ENCODE measurements around the gene CLCNKA. TPM values are rescaled to one million over a fixed set of nuclear protein-coding genes. Genes with fewer than 3 reads are reported as not detected.

CLCNKA gene
- total RNA-seq (under 1 TPM; 0.12 to 0.39 TPM), polyA plus RNA-seq (ENCODE audit: insufficient read length in 6 of 6) (1 to 10 TPM in 2 of 6 donors, under 1 TPM in 4; 0.48 to 1.4 (median 0.88) TPM)
- long read RNA-seq, donor 1 = 0 reads
- long read RNA-seq, donor 2 = 0 reads
- long read RNA-seq, donor 3 = 0 reads
- long read RNA-seq, donor 4 = 0 reads
- long read RNA-seq, donor 5 = 0 reads
- long read RNA-seq, donor 6 = 0 reads
- long read RNA-seq, donor 7 = 0 reads
- long read RNA-seq, donor 8 = 0 reads
- long read RNA-seq, donor 9 = 0 reads
- long read RNA-seq, donor 10 = 0 reads
- long read RNA-seq, donor 11 = 0 reads
- long read RNA-seq, donor 12 = 0 reads

- DNase-seq (peak in 1 of 4 donors; percentile 50), ATAC-seq (no peak)
- Histone ChIP-seq H3K4me3 (no peak within 1 kb of the TSS), H3K36me3 (no peaks in the 10 kb centered on the region), H3K4me1 (peaks cover under 1 to 13% of the 10 kb centered on the region in 2 donors), H3K27me3 (peaks cover 0 to 7% of the 10 kb centered on the region in 2 donors), H3K9me3 (no peaks in the 10 kb centered on the region), H3K27ac (no peak within 1 kb of the TSS)
- TF ChIP-seq CTCF (IDR thresholded peaks at IDR 0.05) = no peak
- intact Hi-C loops (cut with DNase I) = no loop called here
Observed at GRCh38 chr1:16021681-16022080, at the start of gene CLCNKA. Gene CLCNKA (plus strand): TSS chr1:16022036. CDS start chr1:16022620, 584 bp downstream.

- no peak for TF ChIP-seq CTCF (IDR thresholded peaks at IDR 0.05)
- no peak for DNase-seq
- Histone ChIP-seq H3K4me1 (peaks cover 6 to 39% of the 10 kb centered on the region in 2 donors), H3K36me3 (peaks cover 5 to 46% of the 10 kb centered on the region in 2 donors), H3K4me3 (no peak overlapping the region), H3K27me3 (no peaks in the 10 kb centered on the region), H3K9me3 (no peaks in the 10 kb centered on the region), H3K27ac (no peak overlapping the region)
- intact Hi-C loops (cut with DNase I) = no loop called here
- ATAC-seq = no peak
Observed at GRCh38 chr1:15972409-15972808, 49.4 kb upstream of the CLCNKA start.

DNA sequence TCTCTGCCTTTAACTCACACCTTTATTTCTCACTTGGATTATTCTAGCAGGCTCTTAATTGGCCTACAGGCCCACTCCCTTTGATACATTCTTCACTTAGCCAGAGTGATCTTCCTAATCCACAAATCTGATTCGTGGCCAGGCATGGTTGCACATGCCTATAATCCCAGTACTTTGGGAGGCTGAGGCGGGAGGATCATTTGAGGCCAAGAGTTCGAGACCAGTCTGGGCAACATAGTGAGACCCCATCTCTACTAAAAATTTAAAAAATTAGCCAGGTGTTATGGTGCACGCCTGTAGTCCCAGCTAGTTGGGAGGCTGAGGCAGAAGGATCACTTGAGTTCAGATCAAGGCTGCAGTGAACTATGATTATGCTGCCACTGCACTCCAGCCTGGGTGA lies 48.1 kb upstream of the CLCNKA start:
- ATAC-seq (no peak), DNase-seq (no peak)
- intact Hi-C loops (cut with DNase I) = no loop called here
- H3K27ac ChIP-seq = no peak overlapping the region
- no peak overlapping the region for H3K4me3 ChIP-seq
- no peaks in the 10 kb centered on the region for H3K27me3 ChIP-seq
- peaks cover 5 to 40% of the 10 kb centered on the region in 2 donors for H3K36me3 ChIP-seq
- TF ChIP-seq CTCF (IDR thresholded peaks at IDR 0.05) = no peak
- H3K9me3 ChIP-seq = no peaks in the 10 kb centered on the region
- H3K4me1 ChIP-seq = peaks cover 6 to 27% of the 10 kb centered on the region in 2 donors

- H3K27me3 ChIP-seq = no peaks in the 10 kb centered on the region
- peak overlapping the region in 1 of 2 donors; percentile 77 for H3K27ac ChIP-seq
- intact Hi-C loops (cut with DNase I) = no loop called here
- no peaks in the 10 kb centered on the region for H3K9me3 ChIP-seq
- peak overlapping the region; percentile 74 to 89 for H3K4me3 ChIP-seq
- no peak for DNase-seq
- peaks cover 5 to 29% of the 10 kb centered on the region in 2 donors for H3K36me3 ChIP-seq
- no peak for ATAC-seq
- peaks cover 6 to 27% of the 10 kb centered on the region in 2 donors for H3K4me1 ChIP-seq
- no peak for TF ChIP-seq CTCF (IDR thresholded peaks at IDR 0.05)
Observed at GRCh38 chr1:15974855-15975254, 47.0 kb upstream of the CLCNKA start.

DNA sequence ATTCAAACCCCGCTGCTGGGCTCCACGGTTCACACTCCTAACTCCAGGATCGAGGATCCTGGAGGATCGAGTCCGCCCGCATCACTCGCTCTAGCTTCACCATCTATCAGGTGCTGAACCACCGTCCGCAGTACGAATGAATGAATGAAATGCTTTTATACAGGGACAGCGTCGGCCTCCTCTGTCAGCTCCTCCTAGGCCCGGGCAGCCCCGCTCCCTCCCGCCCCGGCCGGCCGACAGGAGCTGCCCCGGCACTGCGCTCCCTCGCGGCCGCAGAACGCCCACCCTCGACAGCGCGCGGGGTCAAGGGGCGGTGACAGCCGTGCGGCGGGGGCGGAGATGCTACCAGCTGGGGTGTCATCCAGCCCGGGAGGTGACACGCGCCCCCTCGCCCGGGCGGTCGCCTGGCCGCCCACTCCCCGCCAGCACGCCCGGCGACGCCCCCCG lies 46.5 kb upstream of the CLCNKA start:
- H3K27ac ChIP-seq = peak overlapping the region; percentile 45 to 77

More for the DNA sequence above, 46.5 kb upstream of the CLCNKA start:
- intact Hi-C loops (cut with DNase I) = no loop called here
- TF ChIP-seq CTCF (IDR thresholded peaks at IDR 0.05) = no peak
- peak; percentile 81 for ATAC-seq
- Histone ChIP-seq H3K4me1 (peaks cover 6 to 27% of the 10 kb centered on the region in 2 donors), H3K9me3 (no peaks in the 10 kb centered on the region), H3K27me3 (no peaks in the 10 kb centered on the region), H3K4me3 (peak overlapping the region; percentile 74 to 89), H3K36me3 (peaks cover 5 to 24% of the 10 kb centered on the region in 2 donors)
- peak in 3 of 4 donors; percentile 51 to 88 (median 54) for DNase-seq

Data from left lung (tissue), 14 donors.